Endothelial cell of umbilical vein (primary cell): ENCODE results near the gene GPATCH2. TPM values are rescaled to one million over a fixed set of nuclear protein-coding genes. Genes with fewer than 3 reads are reported as not detected.
"Not testable (repeated sequence)": the region's sequence is repeated elsewhere in the genome, so short reads cannot be mapped to it uniquely, and the experiment has no call there.

ENCODE experiments used
- BruUV-seq: library from RNA; stranded (reverse); fragments of 400-500 nt; replicated peaks from 2 replicates; lab custom pipeline; 2021; lab: Mats Ljungman, UMichigan
- CTCF ChIA-PET: fragments of 300-600, 350-600 bp; sonication (Branson Sonifier 250); formaldehyde crosslinking; loops from one replicate; lab custom pipeline; 2021; ENCODE audit warnings: antibody characterized with exemption, inconsistent platforms; lab: Charles Lee
- POLR2A ChIA-PET: fragments of 300-600, 350-600 bp; sonication (Branson Sonifier 250); formaldehyde crosslinking; loops from one replicate; lab custom pipeline; 2021; ENCODE audit warnings: antibody characterized with exemption, inconsistent platforms; lab: Charles Lee
- DNase-seq: peaks from one replicate; pipeline ENCODE4 v3.0.0-alpha.2; 2011; ENCODE audit warnings: low read depth, low spot score
- FAIRE-seq: peaks from 2 replicates; lab custom pipeline; 2011; peaks lifted over from hg19 to GRCh38; lab: Jason Lieb, UNC
- H2AFZ ChIP-seq: 2 replicates; pipeline ENCODE4 v1.6.0; 2012; ENCODE audit warnings: low read depth, low read length, control low read depth, inconsistent platforms
- H3K27ac ChIP-seq: 2 replicates; pipeline ENCODE4 v1.5.1; 2011; ENCODE audit warnings: low read depth, mild to moderate bottlenecking, control low read depth, low read length, moderate library complexity; ENCODE audit not compliant: insufficient read depth
- H3K27me3 ChIP-seq, 2 experiments: 2 replicates each; pipeline versions ENCODE4 v1.6.0 to v1.6.1; 2011; ENCODE audit warnings: low read length in 2 of 2, mixed read lengths in 1 of 2; ENCODE audit not compliant: control insufficient read depth in 2 of 2, insufficient read depth in 2 of 2
- H3K36me3 ChIP-seq, 2 experiments: 2 replicates in 1 of 2; 3 replicates in 1 of 2; pipeline ENCODE4 v1.5.1; 2011; ENCODE audit warnings: low read length in 2 of 2, mild to moderate bottlenecking in 1 of 2, moderate library complexity in 1 of 2; ENCODE audit not compliant: control insufficient read depth in 2 of 2, insufficient read depth in 2 of 2; ENCODE audit errors: extremely low read depth in 1 of 2
- H3K4me1 ChIP-seq: 3 replicates; pipeline ENCODE4 v1.5.1; 2011; ENCODE audit warnings: mild to moderate bottlenecking, low read length; ENCODE audit not compliant: control insufficient read depth, insufficient read depth; ENCODE audit errors: extremely low read depth
- H3K4me2 ChIP-seq: 2 replicates; pipeline ENCODE4 v1.6.1; 2011; ENCODE audit warnings: low read length, control low read depth, mixed read lengths; ENCODE audit not compliant: insufficient read depth
- H3K4me3 ChIP-seq, 3 experiments: fragments of 200-600 bp in 1 of 3; sonication (generic), shearing (Covaris generic) in 1 of 3; replicated peaks in 1 of 3; 2 replicates each; pipeline ENCODE4 v1.5.1; 2011 to 2016; ENCODE audit warnings: control low read depth in 3 of 3, low read length in 3 of 3, mild to moderate bottlenecking in 2 of 3, inconsistent platforms in 1 of 3, low read depth in 1 of 3, moderate library complexity in 1 of 3; ENCODE audit not compliant: insufficient read depth in 1 of 3
- H3K79me2 ChIP-seq: 2 replicates; pipeline ENCODE4 v1.6.0; 2012; ENCODE audit warnings: low read length, inconsistent platforms; ENCODE audit not compliant: control insufficient read depth, insufficient read depth
- H3K9ac ChIP-seq: replicated peaks from 2 replicates; pipeline ENCODE3; 2011; ENCODE audit warnings: low read length, control low read depth; ENCODE audit not compliant: insufficient read depth; ENCODE audit errors: extremely low read depth
- H3K9me1 ChIP-seq: replicated peaks from 3 replicates; pipeline ENCODE4 v1.6.0; 2011; ENCODE audit warnings: mild to moderate bottlenecking, low read length; ENCODE audit not compliant: control insufficient read depth, insufficient read depth; ENCODE audit errors: extremely low read depth
- H3K9me3 ChIP-seq: replicated peaks from 2 replicates; pipeline ENCODE4 v1.5.1; 2012; ENCODE audit warnings: low read length, inconsistent platforms; ENCODE audit not compliant: control insufficient read depth, insufficient read depth
- H4K20me1 ChIP-seq: replicated peaks from 2 replicates; pipeline ENCODE3; 2011; ENCODE audit warnings: mild to moderate bottlenecking, low read length; ENCODE audit not compliant: control insufficient read depth, insufficient read depth; ENCODE audit errors: extremely low read depth
- FOS ChIP-seq: IDR thresholded peaks from 2 replicates; pipeline ENCODE4 v1.6.1; 2011; ENCODE audit warnings: mild to moderate bottlenecking, low read length, moderate library complexity, borderline replicate concordance; ENCODE audit not compliant: insufficient read depth
- MAX ChIP-seq: IDR thresholded peaks from 2 replicates; pipeline ENCODE4 v1.6.1; 2011; ENCODE audit not compliant: insufficient read depth, insufficient read length
- MYC ChIP-seq: IDR thresholded peaks from one replicate; pipeline ENCODE4 v1.6.1; 2011; ENCODE audit warnings: mild to moderate bottlenecking, low read depth, low read length
- POLR2AphosphoS5 ChIP-seq: IDR thresholded peaks from 2 replicates; pipeline ENCODE4 v1.6.1; 2012; ENCODE audit warnings: low read depth, mild to moderate bottlenecking, control low read depth, low read length, moderate library complexity; ENCODE audit not compliant: insufficient read depth
- dilution Hi-C: fragments of 300-500 bp; cut with MboI; formaldehyde crosslinking; loops from one replicate; pipeline ENCODE4 v1.15.0; 2019; ENCODE audit warnings: low sequenced_read_pairs; ENCODE audit not compliant: extremely low pct_ligation_motif_present
- intact Hi-C: fragments of 100-400 bp; cut with micrococcal nuclease; formaldehyde crosslinking; loops from one replicate; pipeline ENCODE4 v1.10.0; 2022
- polyA plus RNA-seq, 4 experiments: library from polyadenylated mRNA; depleted of rRNA in 3 of 4; stranded (reverse) in 3 of 4; unstranded in 1 of 4; fragments of >200 nt; gene quantifications; 2 replicates each; pipeline versions ENCODE4 v1.2.1 to v1.2.3, GENCODE V29; 2011 to 2012; ENCODE audit warnings: missing spikeins in 1 of 4
- total RNA-seq: library from RNA; stranded (reverse); gene quantifications from 2 replicates; pipeline ENCODE4 v1.2.3, GENCODE V29; 2021

The GPATCH2 gene
- total and polyA plus RNA-seq, 2 donors (not counting 3 experiments of a cell fraction or from before 2014, with no cell fraction given) = 3.3 to 15.6 TPM

GRCh38 chr1:217586586-217586985 lies 44.3 kb downstream of the GPATCH2 start:
- H3K79me2 ChIP-seq = no peaks in the 10 kb centered on the region
- H3K4me1 ChIP-seq = no peaks in the 10 kb centered on the region
- CTCF ChIA-PET = no interaction called here
- DNase-seq (no peak), FAIRE-seq (no peak)
- dilution Hi-C loops = no loop called here
- no peak overlapping the region for H2AFZ ChIP-seq
- no peaks in the 10 kb centered on the region for H3K9me3 ChIP-seq
- TF ChIP-seq POLR2AphosphoS5 = no peak
- TF ChIP-seq FOS = no peak
- no peak for TF ChIP-seq MYC
- no peak for TF ChIP-seq MAX
- H3K36me3 ChIP-seq = no peaks in the 10 kb centered on the region
- intact Hi-C loops = no loop called here
- H3K4me3 ChIP-seq = no peak overlapping the region
- H3K27ac ChIP-seq = no peak overlapping the region
- POLR2A ChIA-PET = no interaction called here
- no peaks in the 10 kb centered on the region for H3K9me1 ChIP-seq
- H3K9ac ChIP-seq = no peak overlapping the region
- no peak overlapping the region for H3K4me2 ChIP-seq
- no TSS peak for BruUV-seq
- no peaks in the 10 kb centered on the region for H3K27me3 ChIP-seq
- H4K20me1 ChIP-seq = no peaks in the 10 kb centered on the region

GRCh38 chr1:217585577-217585976 lies 45.3 kb downstream of the GPATCH2 start:
- POLR2A ChIA-PET = no interaction called here
- no TSS peak for BruUV-seq
- Histone ChIP-seq H4K20me1 (no peaks in the 10 kb centered on the region), H3K36me3 (no peaks in the 10 kb centered on the region), H3K4me2 (no peak overlapping the region), H3K27ac (no peak overlapping the region), H3K9me3 (no peaks in the 10 kb centered on the region), H2AFZ (no peak overlapping the region), H3K9me1 (no peaks in the 10 kb centered on the region), H3K79me2 (no peaks in the 10 kb centered on the region), H3K4me1 (no peaks in the 10 kb centered on the region), H3K4me3 (no peak overlapping the region), H3K9ac (no peak overlapping the region), H3K27me3 (no peaks in the 10 kb centered on the region)
- CTCF ChIA-PET = no interaction called here
- TF ChIP-seq FOS = no peak
- dilution Hi-C loops (no loop called here), intact Hi-C loops (no loop called here)
- FAIRE-seq = no peak
- no peak for DNase-seq

DNA sequence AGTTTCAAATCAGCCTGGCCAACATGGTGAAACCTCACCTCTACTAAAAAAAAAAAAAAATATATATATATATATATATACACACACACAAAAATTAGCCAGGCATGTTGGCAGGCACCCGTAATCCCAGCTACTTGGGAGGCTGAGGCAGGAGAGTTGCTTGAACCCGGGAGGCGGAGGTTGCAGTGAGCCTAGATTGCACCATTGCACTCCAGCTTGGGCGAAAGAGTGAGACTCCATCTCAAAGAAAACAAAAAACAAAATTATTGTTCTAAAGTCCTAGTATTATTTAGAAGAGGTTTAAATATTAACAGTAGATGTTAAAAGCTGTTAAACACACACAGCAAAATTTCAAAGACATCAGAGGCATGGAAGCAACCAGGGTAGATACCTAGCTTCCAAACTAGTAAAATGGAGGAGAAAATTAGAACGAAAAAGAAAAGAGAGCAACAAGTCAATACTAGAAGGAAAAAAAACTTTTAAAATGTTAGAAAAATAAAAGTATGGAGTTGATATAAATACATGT lies 46.5 kb downstream of the GPATCH2 start:
- H3K4me2 ChIP-seq, dilution Hi-C loops, DNase-seq, FAIRE-seq, intact Hi-C loops, H3K4me3 ChIP-seq, H2AFZ ChIP-seq, H3K9me3 ChIP-seq, H3K79me2 ChIP-seq, H3K9me1 ChIP-seq, H3K36me3 ChIP-seq, H3K4me1 ChIP-seq, H3K27me3 ChIP-seq, POLR2A ChIA-PET, CTCF ChIA-PET, H4K20me1 ChIP-seq, BruUV-seq, H3K27ac ChIP-seq, H3K9ac ChIP-seq: not testable (repeated sequence)
